Iris pigment epithelial cell (primary cell): ENCODE results near the gene SLC39A11.
A peak's percentile ranks its signal among the peaks of the same experiment; 100 is the strongest.

Source experiments
- DNase-seq: peaks from one replicate; pipeline ENCODE4 v3.0.0-alpha.2; 2011; ENCODE audit warnings: low read depth

SLC39A11 gene

GRCh38 chr17:72747501-72747900 is 345.0 kb downstream of the SLC39A11 start:
- no peak for DNase-seq

GRCh38 chr17:72745241-72745640 is 347.2 kb downstream of the SLC39A11 start:
- no peak for DNase-seq

- no peak for DNase-seq
Measured at GRCh38 chr17:72743037-72743467, 349.4 kb downstream of the SLC39A11 start.

GRCh38 chr17:72737151-72737690 is 355.3 kb downstream of the SLC39A11 start:
- no peak for DNase-seq

- no peak for DNase-seq
Measured at GRCh38 chr17:72735592-72735991, 356.9 kb downstream of the SLC39A11 start.

GRCh38 chr17:72735048-72735447 is 357.4 kb downstream of the SLC39A11 start:
- no peak for DNase-seq

- no peak for DNase-seq
Measured at GRCh38 chr17:72734613-72735012, 357.9 kb downstream of the SLC39A11 start.

GRCh38 chr17:72733619-72734282 is 358.7 kb downstream of the SLC39A11 start:
- no peak for DNase-seq

- no peak for DNase-seq
Measured at GRCh38 chr17:72732893-72733618, 359.4 kb downstream of the SLC39A11 start.

GRCh38 chr17:72730077-72730476 is 362.4 kb downstream of the SLC39A11 start:
- DNase-seq: peak; percentile 53

- DNase-seq: peak; percentile 60
Measured at GRCh38 chr17:72726936-72727335, 365.6 kb downstream of the SLC39A11 start.

- peak; percentile 56 for DNase-seq
Measured at GRCh38 chr17:72725433-72726068, 366.9 kb downstream of the SLC39A11 start.

GRCh38 chr17:72724267-72724666 is 368.2 kb downstream of the SLC39A11 start:
- peak; percentile 40 for DNase-seq

- no peak for DNase-seq
Measured at GRCh38 chr17:72723711-72724110, 368.8 kb downstream of the SLC39A11 start.

- no peak for DNase-seq
Measured at GRCh38 chr17:72720494-72720825, 372.0 kb downstream of the SLC39A11 start.

GRCh38 chr17:72719578-72720493 is 372.7 kb downstream of the SLC39A11 start:
- peak; percentile 65 for DNase-seq

GRCh38 chr17:72719206-72719577 is 373.3 kb downstream of the SLC39A11 start:
- DNase-seq: no peak

- no peak for DNase-seq
Measured at GRCh38 chr17:72717676-72718075, 374.8 kb downstream of the SLC39A11 start.

- no peak for DNase-seq
Measured at GRCh38 chr17:72717276-72717675, 375.2 kb downstream of the SLC39A11 start.

GRCh38 chr17:72715906-72716572 is 376.4 kb downstream of the SLC39A11 start:
- peak; percentile 93 for DNase-seq

GRCh38 chr17:72714357-72714966 is 378.0 kb downstream of the SLC39A11 start:
- DNase-seq: no peak
